DMS53 treated with DMSO at 0.1 percent for 48 hours (cell line): Measurements from ENCODE around the gene MIA.
"Not testable (repeated sequence)": the region's sequence is repeated elsewhere in the genome, so short reads cannot be mapped to it uniquely, and the experiment has no call there.

Experiments
- DNase-seq: peaks from one replicate; lab custom pipeline; 2025; ENCODE audit not compliant: unreplicated experiment; lab: John Stamatoyannopoulos, UW

Gene MIA

GRCh38 chr19:40818480-40819399 lies 43.4 kb downstream of the MIA start:
- DNase-seq, result peak; percentile 43

- peak; percentile 12 for DNase-seq
These were observed 44.3 kb downstream of the MIA start for GRCh38 chr19:40819479-40820234.

GRCh38 chr19:40822161-40822560 lies 46.8 kb downstream of the MIA start:
- DNase-seq, result no peak

- DNase-seq, result not testable (repeated sequence)
These were observed 47.6 kb downstream of the MIA start for GRCh38 chr19:40822704-40823553.

GRCh38 chr19:40824916-40825315 lies 49.6 kb downstream of the MIA start:
- DNase-seq, result not testable (repeated sequence)

- DNase-seq, result not testable (repeated sequence)
These were observed 50.3 kb downstream of the MIA start for GRCh38 chr19:40825460-40826095.

- not testable (repeated sequence) for DNase-seq
These were observed 51.0 kb downstream of the MIA start for GRCh38 chr19:40826312-40826698.

GRCh38 chr19:40826699-40827385 lies 51.5 kb downstream of the MIA start:
- not testable (repeated sequence) for DNase-seq
